Eye (tissue), 1 donor: Measurements from ENCODE around the gene MARF1.
"Not testable (repeated sequence)": the region's sequence is repeated elsewhere in the genome, so short reads cannot be mapped to it uniquely, and the experiment has no call there.

Experiments
- DNase-seq: peaks from one replicate; pipeline ENCODE4 v3.0.0-alpha.2; 2015

MARF1 gene

DNA sequence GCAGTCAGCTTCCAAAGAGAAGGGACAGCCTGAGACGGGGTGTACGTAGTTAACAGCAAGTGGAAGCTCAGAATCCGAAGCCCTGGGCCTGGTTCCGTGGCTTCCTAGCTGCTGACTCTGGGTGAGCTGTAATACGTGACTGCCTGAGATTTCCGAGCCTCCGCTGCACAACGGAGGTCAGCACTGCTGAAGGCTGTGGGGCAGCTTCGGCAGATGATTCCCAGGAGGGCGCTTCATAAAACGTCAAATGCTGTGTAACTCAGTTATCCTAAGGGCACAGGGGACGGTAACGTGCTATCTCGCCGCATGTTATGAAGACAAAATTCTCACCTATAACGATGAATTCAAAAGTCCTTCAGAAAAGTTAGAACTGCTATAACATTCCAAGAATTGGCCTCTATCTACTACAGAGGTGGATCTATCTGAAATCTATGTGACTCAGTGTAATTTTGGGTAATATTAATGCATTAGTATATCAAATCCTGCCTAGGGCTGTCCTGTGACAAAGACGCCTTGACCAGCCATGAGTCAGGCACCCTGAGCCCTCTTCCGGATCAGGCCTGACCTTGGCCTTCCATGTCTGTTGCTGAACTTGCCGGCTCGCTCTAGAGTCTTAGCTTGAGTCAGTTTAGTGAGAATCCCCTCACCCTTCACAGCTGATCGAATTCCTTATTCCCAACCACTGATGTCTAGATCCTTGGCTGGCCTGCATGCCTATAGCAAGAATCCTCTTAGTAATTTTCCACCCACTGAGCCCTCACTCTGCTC is 43.5 kb downstream of the MARF1 start:
- DNase-seq: no peak

DNA sequence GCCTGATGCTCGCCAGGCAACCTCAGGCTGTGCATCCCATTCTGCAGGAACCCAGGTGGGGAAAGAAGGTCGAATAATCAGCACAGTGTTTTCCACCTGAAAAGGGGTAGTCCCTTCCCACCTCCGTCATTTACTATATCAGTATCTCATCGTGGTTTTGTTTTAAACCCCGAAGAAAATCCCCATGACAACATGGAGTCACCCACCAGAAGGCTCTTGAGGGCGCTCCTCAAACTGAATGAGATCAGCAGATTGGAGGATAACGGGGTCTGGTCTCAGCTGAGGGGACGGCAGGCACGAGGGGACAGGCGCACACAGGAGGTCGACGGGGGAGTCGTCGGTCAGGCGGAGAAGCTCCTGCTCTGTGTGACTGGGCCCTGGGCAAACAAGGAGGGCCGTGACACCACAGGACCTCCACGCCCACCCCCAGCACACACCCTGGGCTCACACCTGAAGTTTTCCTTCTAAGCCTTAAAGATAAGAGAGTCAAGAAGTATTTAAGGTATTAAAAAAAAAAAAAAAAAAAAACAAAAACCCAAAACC is 44.2 kb downstream of the MARF1 start:
- DNase-seq: no peak

DNA sequence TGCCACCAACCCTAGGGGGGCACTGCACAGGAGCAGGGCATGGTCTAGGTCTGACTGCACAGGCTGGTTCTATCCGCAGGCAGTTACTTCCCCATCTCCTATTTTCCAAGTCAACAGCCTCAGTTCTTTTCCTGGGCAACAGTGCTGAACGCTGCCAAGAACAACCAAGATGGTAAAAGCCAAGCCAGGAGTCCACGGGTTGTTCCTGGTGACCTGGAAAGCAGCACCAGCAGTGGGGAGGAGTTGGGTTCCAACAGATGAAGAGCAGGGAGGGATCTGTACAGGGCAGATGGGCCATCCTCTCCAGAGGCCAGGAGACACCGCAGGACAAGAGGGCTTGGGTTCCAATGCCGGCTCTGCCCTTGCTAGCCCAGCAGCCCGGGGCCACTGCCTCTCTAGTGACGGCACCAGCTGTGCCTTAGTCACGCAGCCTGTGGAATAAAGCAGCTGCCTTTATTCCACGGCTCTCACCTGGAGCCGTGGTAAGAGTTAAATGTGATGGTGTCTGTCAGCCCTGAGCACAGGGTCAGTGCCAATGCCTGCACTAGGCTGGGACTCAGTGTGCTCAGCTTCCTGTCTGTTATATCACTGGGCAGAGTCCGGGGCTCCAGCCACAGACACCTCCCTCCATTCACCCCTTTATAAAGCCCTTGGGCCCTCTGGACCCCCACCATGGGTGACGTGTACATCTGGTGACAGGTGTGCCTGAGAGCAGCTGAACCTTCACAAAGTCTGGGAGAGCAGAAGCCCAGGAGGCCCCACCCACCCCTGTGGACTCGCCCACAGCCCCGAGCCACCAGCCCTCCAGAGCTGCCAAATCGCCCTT is 44.9 kb downstream of the MARF1 start:
- no peak for DNase-seq

DNA sequence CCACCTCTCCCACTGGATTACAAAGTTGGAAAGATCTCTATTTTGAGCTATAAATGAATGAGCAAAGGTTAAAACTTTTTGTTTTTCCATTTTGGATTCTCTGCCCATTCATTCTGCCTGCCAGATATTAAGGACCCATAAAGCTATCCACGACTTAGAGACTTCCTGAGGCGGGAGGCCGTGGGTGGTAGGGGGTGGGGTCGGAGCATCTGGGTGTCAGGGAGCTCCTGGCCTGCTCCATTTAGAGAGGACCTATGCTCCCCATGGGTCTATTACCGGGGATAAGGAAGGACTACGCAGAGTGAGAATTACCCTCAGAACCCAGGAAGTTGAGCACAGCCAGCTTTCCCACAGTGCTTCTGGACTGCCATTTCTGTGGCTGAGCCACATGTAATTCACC is 45.8 kb downstream of the MARF1 start:
- no peak for DNase-seq

DNA sequence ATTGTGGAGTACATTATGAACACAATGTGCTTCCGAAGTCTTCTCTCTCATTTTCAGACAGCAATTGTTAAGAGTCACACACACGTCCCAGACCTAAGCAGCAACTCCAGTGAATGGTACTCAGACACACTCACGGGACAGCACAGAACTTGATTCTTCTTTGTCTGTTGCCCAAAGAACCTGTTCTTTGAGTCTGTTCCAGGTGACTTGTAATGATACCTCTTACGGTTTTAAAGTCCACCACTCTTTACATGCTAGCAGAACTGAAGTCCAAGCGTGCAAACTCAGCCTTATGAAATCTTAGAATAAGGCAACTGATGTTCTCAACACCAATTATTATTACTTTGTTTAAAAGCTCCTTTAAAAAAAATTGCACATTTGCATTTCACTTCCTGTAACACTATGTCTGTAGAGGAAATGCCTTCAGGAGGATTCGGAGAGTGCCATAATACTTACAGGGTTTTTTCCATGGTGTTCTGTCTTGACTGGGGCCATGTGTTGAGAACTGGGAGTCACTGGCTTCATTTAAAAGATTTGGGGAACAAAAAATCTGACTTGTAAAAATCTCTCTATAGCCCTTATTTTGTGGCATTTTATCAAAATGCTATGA is 48.1 kb downstream of the MARF1 start:
- DNase-seq: no peak

DNA sequence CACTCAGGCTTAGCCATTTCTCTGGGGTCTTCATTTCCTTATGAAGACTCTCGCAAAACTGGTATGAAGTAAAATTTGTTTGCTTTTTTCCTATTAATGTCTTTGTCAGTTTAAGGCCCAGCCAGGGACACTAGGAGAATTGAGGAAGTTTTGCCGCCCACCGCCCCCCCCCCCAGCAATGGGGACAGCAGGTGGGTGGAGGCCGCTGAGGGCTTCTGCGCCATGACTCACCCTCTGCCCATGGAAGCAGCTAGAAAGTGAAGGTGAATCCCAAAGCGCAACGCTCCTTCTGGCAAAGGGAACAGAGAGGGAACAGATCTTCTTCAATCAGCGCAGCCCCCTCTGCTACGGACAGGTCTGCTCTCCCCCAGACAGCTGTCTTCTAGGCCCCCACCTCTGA is 49.7 kb downstream of the MARF1 start:
- DNase-seq: no peak

DNA sequence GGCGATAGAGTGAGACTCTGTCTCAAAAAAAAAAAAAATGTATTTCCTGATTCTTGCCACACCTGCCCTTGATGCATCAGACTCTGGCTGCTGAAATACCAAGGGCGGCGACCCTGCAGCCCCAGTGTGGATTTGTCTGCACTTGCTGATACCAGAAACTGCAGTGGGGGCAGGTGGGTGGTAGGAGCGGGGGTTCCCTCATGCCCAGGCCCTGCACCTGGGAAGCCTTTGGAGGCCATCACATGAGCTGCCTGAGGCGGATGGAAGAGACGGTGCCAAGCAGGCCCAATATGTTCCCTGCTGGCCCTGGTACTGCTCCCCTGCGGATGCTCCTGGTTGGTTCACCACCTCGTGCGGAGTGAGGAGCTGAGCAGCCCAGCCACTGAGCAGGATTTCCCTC is 50.6 kb downstream of the MARF1 start:
- DNase-seq: no peak

DNA sequence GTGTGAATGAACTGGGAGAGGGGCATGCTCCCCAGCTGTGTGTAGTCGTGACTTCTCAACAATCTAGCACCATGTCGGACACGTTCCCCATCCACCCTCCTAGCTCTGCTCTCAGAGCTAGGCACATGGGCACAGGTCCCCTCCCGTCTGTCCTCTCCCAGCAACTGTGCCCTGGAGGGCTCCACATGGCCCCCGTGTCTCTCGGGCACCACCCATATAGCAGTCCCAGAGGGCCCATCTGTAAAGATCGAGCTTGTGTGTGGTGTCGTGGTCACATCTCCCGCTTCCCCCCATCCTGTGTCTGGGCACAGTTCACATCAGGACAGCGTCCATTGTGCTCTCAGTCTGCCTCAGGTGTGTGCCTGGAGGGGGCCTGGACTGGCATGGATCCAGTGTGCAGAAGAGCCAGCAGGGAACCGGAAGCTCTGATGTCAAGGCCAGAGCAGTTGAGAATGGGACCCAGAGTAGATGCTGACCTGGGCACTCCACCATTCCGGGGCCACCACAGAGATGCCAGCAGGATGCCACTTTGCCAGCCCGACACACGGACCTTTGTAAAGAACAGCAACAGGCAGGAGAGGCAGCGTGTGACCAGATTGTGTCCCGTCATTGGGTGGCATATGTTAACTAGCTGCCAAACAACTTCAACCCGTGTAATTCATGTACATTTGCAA is 55.7 kb downstream of the MARF1 start:
- no peak for DNase-seq

DNA sequence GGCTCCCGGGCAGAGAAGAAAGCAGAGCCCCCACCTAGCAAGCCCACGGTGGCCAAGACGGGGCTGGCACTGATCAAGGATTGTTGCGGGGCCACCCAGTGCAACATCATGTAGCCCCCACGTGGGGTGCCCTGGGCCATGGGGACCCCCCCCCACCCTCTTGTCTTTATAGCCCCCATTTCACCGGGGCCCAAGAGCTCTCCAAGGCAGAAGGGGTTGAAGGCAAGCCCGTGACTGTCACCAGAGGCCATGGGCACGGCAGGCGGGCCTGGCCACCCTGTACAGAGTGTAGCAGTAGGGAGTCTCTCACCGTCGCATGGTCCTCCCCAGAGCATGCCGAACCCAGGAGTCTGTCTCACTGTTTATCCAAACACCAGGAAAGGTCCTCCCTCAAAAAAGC is 56.2 kb downstream of the MARF1 start:
- DNase-seq: no peak

DNA sequence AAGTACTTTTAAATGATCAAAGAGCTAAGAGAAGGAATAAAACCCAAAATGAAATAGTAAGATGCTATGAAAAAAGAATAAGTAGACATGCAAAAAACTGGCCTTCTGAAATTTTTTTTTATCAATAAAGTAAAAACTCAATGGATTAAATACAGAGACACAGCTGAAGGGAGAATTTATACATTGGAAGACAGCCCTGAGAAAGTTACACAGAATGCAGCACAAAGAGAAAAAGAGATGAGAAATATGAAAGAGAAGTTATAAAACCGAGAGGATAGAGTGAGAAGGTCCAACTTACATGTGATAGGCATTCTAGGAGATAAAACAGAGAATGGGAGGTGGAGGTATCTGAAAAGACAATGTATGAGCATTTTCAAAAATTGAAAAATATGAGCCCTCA is 57.0 kb downstream of the MARF1 start:
- DNase-seq: no peak

DNA sequence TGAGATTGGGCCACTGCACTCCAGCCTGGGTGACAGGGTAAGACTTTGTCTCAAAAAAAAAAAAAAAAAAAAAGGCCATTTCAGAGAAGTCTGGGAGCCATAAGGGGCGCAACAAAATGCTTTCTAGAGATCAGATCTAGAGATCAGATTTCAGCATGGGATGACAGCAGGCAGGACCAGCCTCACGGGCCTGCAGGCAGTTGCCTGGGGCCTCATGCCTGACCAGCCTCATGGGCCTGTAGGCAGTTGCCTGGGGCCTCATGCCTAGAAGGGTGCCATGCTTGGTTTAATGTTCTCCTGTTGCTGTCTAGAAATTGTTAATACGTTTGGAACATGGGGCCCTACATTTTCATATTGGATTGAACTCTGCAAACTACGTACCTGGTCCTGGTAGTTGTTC is 59.4 kb downstream of the MARF1 start:
- DNase-seq: no peak

DNA sequence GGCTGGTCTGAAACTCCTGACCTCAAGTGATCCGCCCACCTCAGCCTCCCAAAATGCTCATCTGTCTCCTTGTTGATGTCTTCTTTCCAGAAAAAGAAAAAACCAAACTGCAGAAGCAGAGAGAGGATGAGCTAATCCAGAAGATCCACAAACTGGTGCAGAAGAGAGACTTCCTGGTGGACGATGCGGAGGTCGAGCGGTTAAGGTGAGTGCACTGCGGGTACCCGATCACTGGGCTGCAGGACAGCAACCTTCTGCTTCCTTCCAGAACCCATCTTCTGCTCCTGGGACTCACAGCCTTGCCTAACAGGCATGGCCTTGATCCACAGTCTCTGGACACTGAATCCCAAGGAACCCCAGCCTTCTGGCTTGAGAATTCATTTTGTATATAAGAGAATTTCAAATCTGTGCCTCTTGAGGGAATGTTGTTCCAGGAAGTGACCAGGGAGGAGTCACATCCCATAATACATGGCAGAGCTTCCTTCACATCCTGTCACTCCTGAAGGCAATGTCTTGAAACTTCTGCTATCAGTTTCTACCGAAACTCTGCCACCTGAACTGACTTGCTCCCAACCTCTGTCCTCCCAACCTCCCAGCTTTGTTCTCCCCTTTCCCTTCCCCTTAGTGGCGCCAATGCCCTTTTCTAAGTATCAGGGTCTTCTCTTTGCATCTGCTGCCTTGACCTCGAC is 61.7 kb downstream of the MARF1 start:
- no peak for DNase-seq

DNA sequence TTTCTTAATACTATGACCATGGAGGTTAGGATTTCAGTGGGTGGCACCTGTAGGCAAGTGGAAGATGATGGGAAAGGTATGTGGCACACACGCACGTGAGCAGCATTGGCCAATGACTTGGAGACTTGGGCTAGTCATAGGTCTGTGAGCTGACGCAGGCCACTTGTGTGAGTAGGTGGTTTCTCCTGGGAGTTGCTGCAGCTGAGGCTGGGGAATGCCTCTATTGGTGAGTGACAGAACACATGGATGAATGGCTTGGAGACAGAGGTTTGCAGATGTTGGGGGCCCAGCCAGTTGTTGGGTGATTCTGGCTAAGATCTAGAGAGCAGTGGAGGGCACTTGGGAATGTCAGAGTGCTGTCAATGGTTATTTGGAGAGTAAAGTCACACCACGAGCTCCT is 64.1 kb downstream of the MARF1 start:
- no peak for DNase-seq

DNA sequence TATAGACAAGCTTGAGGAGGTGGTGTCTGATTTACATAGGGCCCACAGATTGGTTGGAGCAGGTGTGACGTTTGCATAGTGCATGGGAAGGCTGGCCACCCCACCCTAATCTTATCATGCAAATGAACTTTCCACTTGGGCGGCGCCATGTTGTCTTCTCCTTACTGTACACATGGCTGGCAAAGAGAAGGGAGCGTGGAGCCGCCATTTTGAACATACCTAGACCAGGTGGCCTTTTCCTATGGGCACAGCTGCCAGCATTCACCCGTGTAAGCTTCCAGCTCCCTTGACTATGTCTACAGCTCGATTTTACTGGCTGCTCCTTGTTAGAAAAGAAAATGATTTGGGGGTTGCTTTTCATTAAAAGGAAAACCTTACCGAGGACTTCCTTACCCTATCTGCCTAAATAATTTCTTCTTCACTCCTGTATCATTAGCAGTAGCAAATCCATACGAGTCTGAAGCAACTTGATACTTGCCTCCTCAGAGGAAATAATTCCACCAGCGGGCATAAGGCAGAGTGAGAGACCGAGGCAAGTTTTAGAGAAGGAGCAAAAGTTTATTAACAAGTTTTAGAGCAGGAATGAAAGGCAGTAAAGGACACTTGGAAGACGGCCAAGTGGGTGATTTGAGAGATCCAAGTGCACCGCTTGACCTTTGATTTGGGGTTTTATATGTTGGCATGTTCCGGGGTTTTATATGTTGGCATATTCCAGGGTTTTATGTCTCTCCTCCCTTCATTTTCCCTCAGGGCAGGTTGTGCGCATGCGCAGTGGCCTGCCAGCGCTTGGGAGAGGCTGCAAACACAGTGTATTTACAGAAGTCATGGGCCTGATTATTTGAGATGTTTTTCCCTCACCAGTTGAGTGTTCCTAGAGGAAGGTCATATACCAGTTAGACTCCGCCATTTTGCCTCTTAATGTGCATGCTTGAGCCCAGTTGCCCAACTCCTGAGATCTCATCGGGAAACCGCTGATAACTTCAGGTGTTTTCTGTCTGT is 65.7 kb downstream of the MARF1 start:
- DNase-seq: no peak

DNA sequence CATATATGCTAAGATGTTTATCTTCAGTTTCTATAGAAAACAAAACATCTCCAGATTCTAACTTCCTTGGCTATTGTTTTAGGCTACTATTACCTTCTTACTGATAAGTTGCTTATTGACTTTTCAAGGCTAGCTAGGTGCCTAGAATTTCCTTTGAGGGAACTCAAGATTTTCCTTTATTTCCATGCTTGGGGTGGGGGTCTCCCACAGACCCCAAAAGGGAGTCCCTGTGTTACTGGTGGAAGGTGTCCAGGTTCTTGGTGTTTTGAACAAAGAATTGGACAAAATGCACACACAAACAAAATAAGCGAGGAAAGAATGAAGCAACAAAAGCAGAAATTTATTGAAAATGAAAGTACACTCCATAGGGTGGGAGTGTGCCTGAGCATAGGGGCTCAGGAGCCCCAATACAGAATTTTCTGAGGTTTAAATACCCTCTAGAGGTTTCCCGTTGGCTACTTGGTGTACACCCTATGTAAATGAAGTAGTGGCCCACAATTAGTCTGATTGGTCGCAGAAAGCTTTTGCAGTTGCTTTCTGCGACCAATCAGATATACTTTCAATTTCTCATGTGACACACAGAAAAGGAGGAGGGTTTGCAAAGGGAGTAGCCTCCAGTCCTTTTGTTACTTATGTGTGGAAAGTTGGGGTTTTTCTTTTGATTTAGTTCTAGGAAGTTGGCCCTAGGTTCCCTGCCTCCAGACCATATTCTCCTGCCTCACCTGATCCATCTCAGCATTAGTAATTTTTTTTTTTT is 67.5 kb downstream of the MARF1 start:
- no peak for DNase-seq

DNA sequence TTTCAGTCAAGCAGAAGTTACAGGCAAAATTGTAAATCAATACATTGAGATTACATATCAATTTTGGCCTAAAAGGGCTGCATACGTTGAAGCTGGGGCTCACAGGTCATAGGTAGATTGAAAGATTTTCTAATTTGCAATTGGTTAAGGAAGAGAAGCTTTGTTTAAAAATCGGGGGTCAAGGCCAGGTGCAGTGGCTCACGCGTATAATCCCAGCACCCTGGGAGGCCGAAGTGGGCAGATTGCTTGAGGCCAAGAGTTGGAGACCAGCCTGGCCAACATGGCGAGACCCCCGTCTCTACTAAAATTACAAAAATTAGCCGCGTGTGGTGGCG is 68.4 kb downstream of the MARF1 start:
- no peak for DNase-seq

DNA sequence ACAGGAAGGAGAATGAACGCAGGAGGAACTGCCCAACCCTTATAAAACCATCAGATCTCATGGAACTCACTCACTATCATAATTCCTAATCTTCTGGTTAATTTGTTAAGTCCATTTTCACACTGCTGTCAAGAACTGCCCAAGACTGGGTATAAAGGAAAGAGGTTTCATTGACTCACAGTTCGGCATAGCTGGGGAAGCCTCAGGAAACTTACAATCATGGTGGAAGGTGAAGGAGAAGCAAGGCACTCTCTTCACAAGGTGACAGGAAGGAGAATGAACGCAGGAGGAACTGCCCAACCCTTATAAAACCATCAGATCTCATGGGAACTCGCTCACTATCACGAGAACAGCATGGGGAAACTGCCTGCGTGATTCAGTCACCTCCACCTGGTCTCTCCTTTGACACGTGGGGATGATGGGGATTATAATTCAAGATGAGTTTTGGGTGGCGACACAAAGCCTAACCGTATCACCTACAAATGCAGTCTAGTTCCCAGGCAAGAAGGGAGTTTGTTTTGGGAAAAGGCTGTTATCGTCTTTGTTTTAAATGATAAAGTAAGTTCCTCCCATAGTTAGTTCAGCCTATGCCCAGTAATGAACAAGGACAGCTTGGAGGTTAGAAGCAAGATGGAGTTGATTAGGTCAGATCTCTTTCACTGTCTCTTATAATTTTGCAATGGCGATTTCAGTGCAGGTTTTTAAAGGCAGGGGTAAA is 68.9 kb downstream of the MARF1 start:
- DNase-seq: not testable (repeated sequence)

DNA sequence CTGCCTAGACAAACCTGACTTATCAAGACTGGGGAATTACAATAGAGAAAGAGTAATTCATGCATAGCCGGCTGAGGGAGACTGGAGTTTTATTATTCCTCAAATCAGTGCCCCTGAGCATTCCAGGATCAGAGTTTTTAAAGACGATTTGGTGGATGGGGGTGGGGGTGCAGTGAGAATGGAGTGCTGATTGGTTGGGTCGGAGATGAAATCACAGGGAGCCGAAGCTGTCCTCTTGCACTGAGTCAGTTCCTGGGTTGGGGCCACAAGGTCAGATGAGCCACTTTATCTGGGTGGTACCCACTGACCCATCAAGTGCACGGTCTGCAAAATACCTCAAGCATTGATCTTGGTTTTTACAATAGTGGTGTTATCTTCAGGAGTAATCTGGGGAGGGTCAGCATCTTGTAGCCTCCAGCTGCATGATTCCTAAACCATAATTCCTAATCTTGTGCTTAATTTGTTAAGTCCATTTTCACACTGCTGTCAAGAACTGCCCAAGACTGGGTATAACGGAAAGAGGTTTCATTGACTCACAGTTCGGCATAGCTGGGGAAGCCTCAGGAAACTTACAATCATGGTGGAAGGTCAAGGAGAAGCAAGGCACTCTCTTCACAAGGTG is 69.6 kb downstream of the MARF1 start:
- DNase-seq: no peak

DNA sequence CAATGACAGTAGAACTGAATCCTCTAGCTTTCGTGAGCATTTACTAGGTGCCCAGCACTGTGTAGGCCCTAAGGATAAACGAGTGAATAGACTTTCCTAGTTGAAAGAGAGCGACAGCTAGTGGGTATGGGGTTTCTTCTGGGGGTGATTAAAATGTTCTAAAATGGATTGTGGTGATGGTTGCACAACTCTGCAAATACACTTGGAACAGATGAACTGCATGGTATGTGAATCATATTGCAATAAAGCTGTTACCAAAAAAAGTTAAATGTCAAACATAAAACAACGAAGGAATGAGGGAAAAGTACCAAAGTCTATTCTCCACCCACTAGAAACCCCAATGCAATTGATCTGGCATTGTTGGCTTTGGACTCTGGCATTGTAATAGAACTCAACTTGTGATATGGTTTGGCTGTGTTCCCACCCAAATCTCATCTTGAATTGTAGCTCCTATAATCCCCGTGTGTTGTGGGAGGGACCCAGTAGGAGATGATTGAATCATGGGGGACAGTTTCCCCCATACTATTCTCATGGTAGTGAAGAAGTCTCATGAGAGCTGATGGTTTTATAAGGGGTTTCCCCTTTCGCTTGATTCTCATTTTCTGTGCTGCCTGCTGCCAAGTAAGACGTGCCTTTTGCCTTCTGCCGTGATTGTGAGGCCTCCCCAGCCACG is 70.5 kb downstream of the MARF1 start:
- DNase-seq: peak; percentile 13
